IMR-90 (cell line): ENCODE measurements around the gene OR6X1. TPM values are rescaled to one million over a fixed set of nuclear protein-coding genes. Genes with fewer than 3 reads are reported as not detected.

Experiments used
- ATAC-seq: fragments of 200-7000 bp; cut with Tn5 transposase; 2 replicates; pipeline ENCODE4 v1.9.1; 2020; ENCODE audit warnings: low read depth, mild to moderate bottlenecking, moderate library complexity
- BruUV-seq: library from RNA; stranded (reverse); fragments of 400-500 nt; replicated peaks from 2 replicates; lab custom pipeline; 2021; lab: Mats Ljungman, UMichigan
- CTCF ChIA-PET: fragments of 300-600 bp; formaldehyde crosslinking; extraction: SDS; loops from one replicate; lab custom pipeline; 2021; ENCODE audit warnings: antibody characterized with exemption; lab: Yijun Ruan, JAX
- POLR2A ChIA-PET: fragments of 300-600 bp; sonication (Branson Sonifier 250); formaldehyde crosslinking; loops from one replicate; lab custom pipeline; 2022; ENCODE audit warnings: antibody characterized with exemption; ENCODE audit not compliant: unreplicated experiment; lab: Charles Lee
- DNase-seq: peaks from one replicate; pipeline ENCODE4 v3.0.0; 2013
- H2AFZ ChIP-seq: replicated peaks from 2 replicates; pipeline ENCODE3; 2013; ENCODE audit warnings: low read length, mild to moderate bottlenecking; ENCODE audit not compliant: poor library complexity
- H2AK5ac ChIP-seq: 2 replicates; pipeline ENCODE4 v1.6.1; 2013; ENCODE audit warnings: low read depth, low read length, inconsistent platforms
- H2AK9ac ChIP-seq: replicated peaks from 2 replicates; pipeline ENCODE3; 2013; ENCODE audit warnings: mild to moderate bottlenecking, low read depth, low read length, moderate library complexity; ENCODE audit not compliant: poor library complexity
- H2BK120ac ChIP-seq: 2 replicates; pipeline ENCODE4 v1.6.1; 2013; ENCODE audit warnings: low read depth, low read length, inconsistent platforms
- H2BK15ac ChIP-seq: 3 replicates; pipeline ENCODE4 v1.6.1; 2013; ENCODE audit warnings: low read depth, low read length, inconsistent platforms
- H2BK20ac ChIP-seq: 2 replicates; pipeline ENCODE4 v1.6.1; 2013; ENCODE audit warnings: low read depth, mild to moderate bottlenecking, inconsistent platforms, low read length, moderate library complexity
- H2BK5ac ChIP-seq: 2 replicates; pipeline ENCODE4 v1.6.1; 2013; ENCODE audit warnings: mild to moderate bottlenecking, low read depth, low read length, inconsistent platforms; ENCODE audit not compliant: poor library complexity, severe bottlenecking
- H3K14ac ChIP-seq: replicated peaks from 2 replicates; pipeline ENCODE4 v1.6.1; 2013; ENCODE audit warnings: low read depth, low read length, inconsistent platforms
- H3K18ac ChIP-seq: 2 replicates; pipeline ENCODE4 v1.6.1; 2013; ENCODE audit warnings: low read depth, low read length, control low read depth
- H3K23ac ChIP-seq: 2 replicates; pipeline ENCODE4 v1.6.1; 2013; ENCODE audit warnings: low read depth, low read length, inconsistent platforms
- H3K27ac ChIP-seq: 2 replicates; pipeline ENCODE4 v1.5.1; 2013; ENCODE audit warnings: mild to moderate bottlenecking, control low read depth, low read length; ENCODE audit not compliant: insufficient read depth
- H3K27me3 ChIP-seq: 2 replicates; pipeline ENCODE4 v1.6.1; 2013; ENCODE audit warnings: low read length; ENCODE audit not compliant: control insufficient read depth, insufficient read depth
- H3K36me3 ChIP-seq: 2 replicates; pipeline ENCODE4 v1.6.1; 2013; ENCODE audit warnings: low read length, mixed read lengths; ENCODE audit not compliant: control insufficient read depth, insufficient read depth
- H3K4ac ChIP-seq: 2 replicates; pipeline ENCODE4 v1.6.1; 2013; ENCODE audit warnings: low read depth, low read length, inconsistent platforms
- H3K4me1 ChIP-seq: 2 replicates; pipeline ENCODE4 v1.6.1; 2013; ENCODE audit warnings: low read length, mixed read lengths; ENCODE audit not compliant: control insufficient read depth, insufficient read depth
- H3K4me2 ChIP-seq: 2 replicates; pipeline ENCODE4 v1.6.1; 2013; ENCODE audit warnings: low read depth, mild to moderate bottlenecking, control low read depth, low read length, moderate library complexity
- H3K4me3 ChIP-seq: 2 replicates; pipeline ENCODE4 v1.5.1; 2013; ENCODE audit warnings: low read depth, mild to moderate bottlenecking, control low read depth, low read length, moderate library complexity; ENCODE audit not compliant: insufficient read depth
- H3K56ac ChIP-seq: 2 replicates; pipeline ENCODE4 v1.6.1; 2013; ENCODE audit warnings: low read length, inconsistent platforms; ENCODE audit not compliant: insufficient read depth; ENCODE audit errors: extremely low read depth
- H3K79me1 ChIP-seq, 2 experiments: 2 replicates each; pipeline ENCODE4 v1.6.1; 2013; ENCODE audit warnings: low read length in 2 of 2, inconsistent platforms in 1 of 2, low read depth in 1 of 2
- H3K9ac ChIP-seq: 2 replicates; pipeline ENCODE4 v1.6.1; 2013; ENCODE audit warnings: low read depth, low read length, control low read depth
- H3K9me1 ChIP-seq: 2 replicates; pipeline ENCODE4 v1.6.1; 2013; ENCODE audit warnings: low read length, inconsistent platforms; ENCODE audit not compliant: insufficient read depth
- H3K9me3 ChIP-seq: 2 replicates; pipeline ENCODE4 v1.6.1; 2013; ENCODE audit warnings: low read length; ENCODE audit not compliant: control insufficient read depth, insufficient read depth
- H4K20me1 ChIP-seq: 2 replicates; pipeline ENCODE4 v1.6.1; 2013; ENCODE audit warnings: low read length, inconsistent platforms; ENCODE audit not compliant: insufficient read depth
- H4K5ac ChIP-seq: 2 replicates; pipeline ENCODE4 v1.6.1; 2013; ENCODE audit warnings: mild to moderate bottlenecking, low read depth, low read length, control low read depth
- H4K8ac ChIP-seq, 2 experiments: 2 replicates each; pipeline ENCODE4 v1.6.1; 2013; ENCODE audit warnings: low read depth in 2 of 2, low read length in 2 of 2, control low read depth in 1 of 2, inconsistent platforms in 1 of 2
- H4K91ac ChIP-seq: 2 replicates; pipeline ENCODE4 v1.6.1; 2013; ENCODE audit warnings: low read depth, low read length, inconsistent platforms; ENCODE audit not compliant: insufficient read depth
- CEBPB ChIP-seq: IDR thresholded peaks from 2 replicates; pipeline ENCODE4 v1.6.1; 2012; ENCODE audit warnings: low read depth, low read length, improper control_type of control experiment
- CHD1 ChIP-seq: IDR thresholded peaks from 2 replicates; pipeline ENCODE4 v1.6.1; 2012; ENCODE audit warnings: low read depth, low read length, improper control_type of control experiment
- MAZ ChIP-seq: IDR thresholded peaks from 2 replicates; pipeline ENCODE4 v1.6.1; 2012; ENCODE audit warnings: low read depth, mild to moderate bottlenecking, low read length, improper control_type of control experiment, moderate library complexity, borderline replicate concordance
- MXI1 ChIP-seq: IDR thresholded peaks from 2 replicates; pipeline ENCODE4 v1.6.1; 2012; ENCODE audit warnings: low read depth, mild to moderate bottlenecking, low read length, moderate library complexity, borderline replicate concordance
- NFE2L2 ChIP-seq: fragments of 150-350 bp; IDR thresholded peaks from 2 replicates; pipeline ENCODE4 v1.6.1; 2016; ENCODE audit warnings: low read depth, mild to moderate bottlenecking, low read length
- RCOR1 ChIP-seq: IDR thresholded peaks from 2 replicates; pipeline ENCODE4 v1.6.1; 2012; ENCODE audit warnings: mild to moderate bottlenecking, low read length, improper control_type of control experiment; ENCODE audit not compliant: insufficient replicate concordance
- dilution Hi-C: fragments of 300-500 bp; cut with HindIII; formaldehyde crosslinking; loops from one replicate; pipeline ENCODE4 v1.14.3; 2018; ENCODE audit warnings: low sequenced_read_pairs; ENCODE audit not compliant: unreplicated experiment
- in situ Hi-C: fragments of 300-500 bp; cut with MboI; formaldehyde crosslinking; loops from 3 replicates; pipeline ENCODE4 v1.14.3; 2019; ENCODE audit warnings: low sequenced_read_pairs, inconsistent platforms, mixed read lengths
- intact Hi-C: fragments of 100-400 bp; cut with micrococcal nuclease; formaldehyde crosslinking; loops from 2 replicates; pipeline ENCODE4 v1.10.0; 2022
- polyA plus RNA-seq, 3 experiments: library from polyadenylated mRNA; depleted of rRNA; stranded (reverse); fragments of >200 nt; gene quantifications; 2 replicates each; pipeline ENCODE4 v1.2.3, GENCODE V29; 2012; ENCODE audit warnings: low replicate concordance in 1 of 3
- total RNA-seq: library from RNA; depleted of rRNA; stranded (reverse); fragments of >200 nt; gene quantifications from 2 replicates; pipeline ENCODE4 v1.2.3, GENCODE V29; 2012
- TF ChIP-seq, protein P1 (sequence below): conservative IDR thresholded peaks from 2 replicates; pipeline ENCODE4 v1.5.1; 2012; ENCODE audit warnings: mild to moderate bottlenecking, low read depth, low read length, improper control_type of control experiment
- TF ChIP-seq, protein P2 (sequence below): fragments of 150-350 bp; IDR thresholded peaks from 2 replicates; pipeline ENCODE4 v1.6.1; 2017; ENCODE audit warnings: mild to moderate bottlenecking, antibody characterized with exemption, low read length, low read depth
- TF ChIP-seq, protein P3 (sequence below): fragments of 150-350 bp; IDR thresholded peaks from 2 replicates; pipeline ENCODE4 v1.6.1; 2016; ENCODE audit warnings: low read depth, mild to moderate bottlenecking, low read length, moderate library complexity, borderline replicate concordance

The OR6X1 gene
- total and polyA plus RNA-seq, 2 of the 4 experiments (the other 2 are of a cell fraction) = not detected

DNA sequence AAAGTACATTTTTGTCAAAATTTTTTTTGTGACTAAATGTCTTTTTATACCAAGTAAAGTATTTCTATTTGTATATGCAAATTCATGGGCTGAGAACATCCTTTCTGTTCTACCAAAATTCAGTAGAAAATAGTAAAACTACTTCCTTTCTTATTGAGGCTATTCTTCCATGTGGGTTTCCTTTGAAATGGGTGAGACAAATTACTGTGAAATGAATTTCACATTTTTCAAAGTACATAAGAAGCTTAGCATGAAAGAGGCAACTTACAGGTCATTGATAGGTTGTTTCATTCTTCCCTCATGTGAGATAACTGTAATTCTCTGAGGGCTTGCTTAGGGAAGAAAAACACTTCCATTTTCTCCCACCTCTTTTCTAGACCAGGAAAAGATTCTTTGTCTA, 1.0 kb upstream of the OR6X1 start:
- H3K23ac ChIP-seq = no peak overlapping the region
- no peak overlapping the region for H2BK20ac ChIP-seq
- H3K36me3 ChIP-seq = no peaks in the 10 kb centered on the region
- H2AK5ac ChIP-seq = no peak overlapping the region
- ChIA-PET POLR2A (no interaction called here), CTCF (no interaction called here)
- H3K9ac ChIP-seq = no peak overlapping the region
- dilution Hi-C loops = no loop called here
- H3K4ac ChIP-seq = no peak overlapping the region
- no peaks in the 10 kb centered on the region for H4K20me1 ChIP-seq
- no peak overlapping the region for H4K5ac ChIP-seq
- intact Hi-C loops = no loop called here
- H3K27me3 ChIP-seq = peaks cover 5% of the 10 kb centered on the region
- H2BK15ac ChIP-seq = no peak overlapping the region
- no peak overlapping the region for H3K14ac ChIP-seq
- no peak overlapping the region for H3K4me2 ChIP-seq
- no peak overlapping the region for H2AFZ ChIP-seq
- H3K4me3 ChIP-seq = no peak overlapping the region
- H2BK5ac ChIP-seq = no peak overlapping the region
- no peak overlapping the region for H2AK9ac ChIP-seq
- H3K27ac ChIP-seq = no peak overlapping the region
- in situ Hi-C loops = no loop called here
- no peak overlapping the region for H3K56ac ChIP-seq
- DNase-seq = no peak
- no peak overlapping the region for H2BK120ac ChIP-seq
- ATAC-seq = no peak
- no peak overlapping the region for H4K91ac ChIP-seq
- H3K79me1 ChIP-seq = no peaks in the 10 kb centered on the region
- BruUV-seq = no TSS peak
- no peaks in the 10 kb centered on the region for H3K4me1 ChIP-seq
- no peaks in the 10 kb centered on the region for H3K9me1 ChIP-seq
- no peak overlapping the region for H3K18ac ChIP-seq
- H4K8ac ChIP-seq = no peak overlapping the region
- H3K9me3 ChIP-seq = no peaks in the 10 kb centered on the region
- no peak for TF ChIP-seq CHD1
- no peak for TF ChIP-seq MAZ
- TF ChIP-seq, protein P1, sequence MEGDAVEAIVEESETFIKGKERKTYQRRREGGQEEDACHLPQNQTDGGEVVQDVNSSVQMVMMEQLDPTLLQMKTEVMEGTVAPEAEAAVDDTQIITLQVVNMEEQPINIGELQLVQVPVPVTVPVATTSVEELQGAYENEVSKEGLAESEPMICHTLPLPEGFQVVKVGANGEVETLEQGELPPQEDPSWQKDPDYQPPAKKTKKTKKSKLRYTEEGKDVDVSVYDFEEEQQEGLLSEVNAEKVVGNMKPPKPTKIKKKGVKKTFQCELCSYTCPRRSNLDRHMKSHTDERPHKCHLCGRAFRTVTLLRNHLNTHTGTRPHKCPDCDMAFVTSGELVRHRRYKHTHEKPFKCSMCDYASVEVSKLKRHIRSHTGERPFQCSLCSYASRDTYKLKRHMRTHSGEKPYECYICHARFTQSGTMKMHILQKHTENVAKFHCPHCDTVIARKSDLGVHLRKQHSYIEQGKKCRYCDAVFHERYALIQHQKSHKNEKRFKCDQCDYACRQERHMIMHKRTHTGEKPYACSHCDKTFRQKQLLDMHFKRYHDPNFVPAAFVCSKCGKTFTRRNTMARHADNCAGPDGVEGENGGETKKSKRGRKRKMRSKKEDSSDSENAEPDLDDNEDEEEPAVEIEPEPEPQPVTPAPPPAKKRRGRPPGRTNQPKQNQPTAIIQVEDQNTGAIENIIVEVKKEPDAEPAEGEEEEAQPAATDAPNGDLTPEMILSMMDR = no peak
- no peak for TF ChIP-seq RCOR1
- TF ChIP-seq, protein P2, sequence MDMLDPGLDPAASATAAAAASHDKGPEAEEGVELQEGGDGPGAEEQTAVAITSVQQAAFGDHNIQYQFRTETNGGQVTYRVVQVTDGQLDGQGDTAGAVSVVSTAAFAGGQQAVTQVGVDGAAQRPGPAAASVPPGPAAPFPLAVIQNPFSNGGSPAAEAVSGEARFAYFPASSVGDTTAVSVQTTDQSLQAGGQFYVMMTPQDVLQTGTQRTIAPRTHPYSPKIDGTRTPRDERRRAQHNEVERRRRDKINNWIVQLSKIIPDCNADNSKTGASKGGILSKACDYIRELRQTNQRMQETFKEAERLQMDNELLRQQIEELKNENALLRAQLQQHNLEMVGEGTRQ = no peak
- TF ChIP-seq MXI1 = no peak
- no peak for TF ChIP-seq NFE2L2
- TF ChIP-seq, protein P3, sequence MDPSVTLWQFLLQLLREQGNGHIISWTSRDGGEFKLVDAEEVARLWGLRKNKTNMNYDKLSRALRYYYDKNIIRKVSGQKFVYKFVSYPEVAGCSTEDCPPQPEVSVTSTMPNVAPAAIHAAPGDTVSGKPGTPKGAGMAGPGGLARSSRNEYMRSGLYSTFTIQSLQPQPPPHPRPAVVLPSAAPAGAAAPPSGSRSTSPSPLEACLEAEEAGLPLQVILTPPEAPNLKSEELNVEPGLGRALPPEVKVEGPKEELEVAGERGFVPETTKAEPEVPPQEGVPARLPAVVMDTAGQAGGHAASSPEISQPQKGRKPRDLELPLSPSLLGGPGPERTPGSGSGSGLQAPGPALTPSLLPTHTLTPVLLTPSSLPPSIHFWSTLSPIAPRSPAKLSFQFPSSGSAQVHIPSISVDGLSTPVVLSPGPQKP = no peak
- no peak for TF ChIP-seq CEBPB
